Ovary (tissue), 9 donors: ENCODE data around the gene SPTLC1. TPM values are rescaled to one million over a fixed set of nuclear protein-coding genes. Genes with fewer than 3 reads are reported as not detected.

Source experiments
- DNase-seq, 5 donors: peaks; one replicate each; pipeline ENCODE4 v3.0.0-alpha.2; 2019 to 2020
- H3K27ac ChIP-seq, 2 donors: fragments of 200-600 bp; one replicate each; pipeline versions ENCODE4 v1.5.1 to v1.8.0; 2019 to 2022
- H3K27me3 ChIP-seq: fragments of 200-600 bp; one replicate; pipeline ENCODE4 v1.8.0; 2022
- H3K36me3 ChIP-seq: fragments of 200-600 bp; sonication (generic); one replicate; pipeline ENCODE4 v1.5.1; 2019
- H3K4me1 ChIP-seq: one replicate; pipeline ENCODE4 v1.8.1; 2013; ENCODE audit warnings: mild to moderate bottlenecking, moderate library complexity; ENCODE audit not compliant: insufficient read depth
- H3K4me3 ChIP-seq: fragments of 200-600 bp; sonication (generic); one replicate; pipeline ENCODE4 v1.5.1; 2017
- H3K9me3 ChIP-seq, 2 donors: fragments of 200-600 bp in 1 of 2; sonication (generic) in 1 of 2; one replicate each; pipeline versions ENCODE4 v1.5.1 to v1.8.1; 2013 to 2019; ENCODE audit warnings: mild to moderate bottlenecking in 1 of 2, moderate library complexity in 1 of 2
- CTCF ChIP-seq, 3 donors: fragments of 450-650 bp in 2 of 3; fragments of 200-600 bp in 1 of 3; IDR thresholded peaks; one replicate each; pipeline versions ENCODE4 v1.5.1 to v1.8.0; 2016 to 2022; ENCODE audit warnings: antibody characterized with exemption in 3 of 3, mild to moderate bottlenecking in 1 of 3
- EP300 ChIP-seq: sonication (generic); formaldehyde crosslinking; IDR thresholded peaks from one replicate; pipeline ENCODE4 v1.6.1; 2017; ENCODE audit warnings: antibody characterized with exemption
- POLR2A ChIP-seq: fragments of 450-650 bp; IDR thresholded peaks from one replicate; pipeline ENCODE4 v1.6.1; 2017; ENCODE audit warnings: antibody characterized with exemption, mild to moderate bottlenecking, moderate library complexity
- WGBS, 3 donors: extraction: QIAGEN DNeasy Blood & Tissue Kit in 1 of 3; methylation state at CpG; one replicate each; pipeline versions ENCODE4 v1.1.5 to v1.1.7; 2013 to 2017; 5-methylcytosine and 5-hydroxymethylcytosine counted together
- intact Hi-C, 4 donors: fragments of 100-400 bp; cut with DNase I; formaldehyde crosslinking; loops; one replicate each; pipeline versions ENCODE4 v1.11.0 to v1.15.1; 2022 to 2023
- polyA plus RNA-seq, 2 donors: library from polyadenylated mRNA; stranded (reverse); fragments of 200-250 nt in 1 of 2; fragments of 350-450 nt in 1 of 2; fragmentation: Illumina TruSeq in 1 of 2; extraction: RNeasy Lipid Tissue Mini Kit (QIAGEN cat#74804) in 1 of 2; gene quantifications; one replicate each; pipeline ENCODE4 v1.2.3, GENCODE V29; 2013 to 2014
- total RNA-seq, 7 donors: library from RNA; depleted of rRNA in 2 of 7; stranded (reverse); fragments of >200 nt in 2 of 7; fragmentation: NEBNext Ultra II Directional in 3 of 7; extraction: Animal tissue kit (Norgen Biotek cat#: 25700) in 3 of 7; gene quantifications; one replicate each; pipeline versions ENCODE4 v1.1.0 to v1.2.4, GENCODE V29; 2016 to 2023
- donor health status: DM: no; HTN: no; CAD: no; lungs with moderate emphysema.
- donor health status: DM: no; HTN: no; CAD: no.
- donor health status: Bipolar disorder and iron deficiency.
- donor health status: DM: yes; HTN: yes; CAD: no.
- donor health status: DM: no; HTN: no; CAD: no.
- donor health status: DM: yes; HTN: yes; CAD: no.

Gene SPTLC1
- total and polyA plus RNA-seq, 9 donors: 54.3 to 80.2 (median 72.0) TPM

GRCh38 chr9:92097997-92098482 lies 17.2 kb downstream of the SPTLC1 start:
- no peak overlapping the region for H3K27ac ChIP-seq
- TF ChIP-seq POLR2A: no peak
- TF ChIP-seq CTCF (IDR thresholded peaks at IDR 0.05): no peak
- TF ChIP-seq EP300: peak; percentile 71
- DNase-seq: peak; percentile 42 to 74 (median 58)
- peak overlapping the region; percentile 26 for H3K4me3 ChIP-seq
- H3K9me3 ChIP-seq: no peaks in the 10 kb centered on the region
- intact Hi-C loops: no loop called here
- WGBS, 3 donors: 30 to 55% (median 38%) methylated on average over 26 of the region's 26 CpGs
- no peaks in the 10 kb centered on the region for H3K27me3 ChIP-seq
- no peaks in the 10 kb centered on the region for H3K4me1 ChIP-seq
- H3K36me3 ChIP-seq: no peaks in the 10 kb centered on the region

GRCh38 chr9:92095236-92095635 lies 20.0 kb downstream of the SPTLC1 start:
- 95 to 100% (median 97%) methylated on average over 1 of the region's 1 CpG for WGBS, 3 donors
- no peaks in the 10 kb centered on the region for H3K4me1 ChIP-seq
- intact Hi-C loops: no loop called here

GRCh38 chr9:92094655-92095054 lies 20.6 kb downstream of the SPTLC1 start:
- intact Hi-C loops: no loop called here
- no peak for DNase-seq

More at GRCh38 chr9:92095236-92095635, 20.0 kb downstream of the SPTLC1 start:
- Histone ChIP-seq H3K27ac (no peak overlapping the region), H3K4me3 (no peak overlapping the region), H3K27me3 (no peaks in the 10 kb centered on the region), H3K9me3 (no peaks in the 10 kb centered on the region), H3K36me3 (no peaks in the 10 kb centered on the region)
- DNase-seq: no peak
- no peak for TF ChIP-seq POLR2A
- TF ChIP-seq CTCF (IDR thresholded peaks at IDR 0.05): no peak
- TF ChIP-seq EP300: no peak

GRCh38 chr9:92077888-92078287 lies 37.3 kb downstream of the SPTLC1 start:
- Histone ChIP-seq H3K27ac (no peak overlapping the region), H3K4me1 (no peaks in the 10 kb centered on the region), H3K27me3 (no peaks in the 10 kb centered on the region), H3K9me3 (no peaks in the 10 kb centered on the region), H3K4me3 (no peak overlapping the region), H3K36me3 (no peaks in the 10 kb centered on the region)
- intact Hi-C loops: no loop called here
- DNase-seq: no peak
- TF ChIP-seq EP300 (no peak), CTCF (IDR thresholded peaks at IDR 0.05) (no peak), POLR2A (no peak)
- 94 to 98% (median 97%) methylated on average over 1 of the region's 1 CpG for WGBS, 3 donors

More at GRCh38 chr9:92094655-92095054, 20.6 kb downstream of the SPTLC1 start:
- H3K9me3 ChIP-seq: no peaks in the 10 kb centered on the region
- H3K36me3 ChIP-seq: no peaks in the 10 kb centered on the region
- H3K27ac ChIP-seq: no peak overlapping the region
- TF ChIP-seq EP300 (no peak), CTCF (IDR thresholded peaks at IDR 0.05) (no peak), POLR2A (no peak)
- 92 to 95% (median 95%) methylated on average over 4 of the region's 4 CpGs for WGBS, 3 donors
- H3K4me3 ChIP-seq: no peak overlapping the region
- H3K4me1 ChIP-seq: no peaks in the 10 kb centered on the region
- H3K27me3 ChIP-seq: no peaks in the 10 kb centered on the region
